HEK293T (cell line): ENCODE measurements around the gene MXD3.

Experiments
- ARNT ChIP-seq: fragments of 450-650 bp; IDR thresholded peaks from 2 replicates; pipeline ENCODE4 v1.6.1; 2017; ENCODE audit warnings: mild to moderate bottlenecking
- BHLHE40 ChIP-seq: fragments of 450-650 bp; IDR thresholded peaks from 2 replicates; pipeline ENCODE4 v1.6.1; 2016; ENCODE audit warnings: mild to moderate bottlenecking, moderate library complexity, borderline replicate concordance
- CTBP1 ChIP-seq: fragments of 450-650 bp; IDR thresholded peaks from 2 replicates; pipeline ENCODE4 v1.6.1; 2016; ENCODE audit warnings: borderline replicate concordance
- ELF4 ChIP-seq: fragments of 450-650 bp; IDR thresholded peaks from 2 replicates; pipeline ENCODE4 v1.6.1; 2017; ENCODE audit warnings: antibody characterized with exemption
- FOXA1 ChIP-seq: fragments of 450-650 bp; IDR thresholded peaks from 2 replicates; pipeline ENCODE4 v1.6.1; 2016; ENCODE audit warnings: mild to moderate bottlenecking
- FOXK2 ChIP-seq: fragments of 450-650 bp; IDR thresholded peaks from 2 replicates; pipeline ENCODE4 v1.6.1; 2016; ENCODE audit warnings: mild to moderate bottlenecking
- FOXM1 ChIP-seq: fragments of 450-650 bp; IDR thresholded peaks from 2 replicates; pipeline ENCODE4 v1.6.1; 2017; ENCODE audit warnings: mild to moderate bottlenecking, borderline replicate concordance
- HDGF ChIP-seq: fragments of 450-650 bp; IDR thresholded peaks from 2 replicates; pipeline ENCODE4 v1.6.1; 2017; ENCODE audit warnings: antibody characterized with exemption, borderline replicate concordance
- LEF1 ChIP-seq: fragments of 450-650 bp; IDR thresholded peaks from 2 replicates; pipeline ENCODE4 v1.6.1; 2017; ENCODE audit warnings: mild to moderate bottlenecking, borderline replicate concordance
- NFRKB ChIP-seq: fragments of 450-650 bp; IDR thresholded peaks from 2 replicates; pipeline ENCODE4 v1.6.1; 2016; ENCODE audit warnings: mild to moderate bottlenecking, moderate library complexity
- PKNOX1 ChIP-seq: fragments of 450-650 bp; IDR thresholded peaks from 2 replicates; pipeline ENCODE4 v1.6.1; 2016
- SP1 ChIP-seq: fragments of 450-650 bp; IDR thresholded peaks from 2 replicates; pipeline ENCODE4 v1.6.1; 2017
- SUZ12 ChIP-seq: fragments of 450-650 bp; IDR thresholded peaks from 2 replicates; pipeline ENCODE4 v1.6.1; 2016; ENCODE audit warnings: mild to moderate bottlenecking
- ZNF384 ChIP-seq: fragments of 450-650 bp; IDR thresholded peaks from 2 replicates; pipeline ENCODE4 v1.6.1; 2016

- TF ChIP-seq SUZ12, result no peak
- TF ChIP-seq ARNT, result no peak
- TF ChIP-seq LEF1, result no peak
- TF ChIP-seq NFRKB, result no peak
- TF ChIP-seq ELF4, result no peak
- no peak for TF ChIP-seq ZNF384
- no peak for TF ChIP-seq BHLHE40
- no peak for TF ChIP-seq FOXA1
- TF ChIP-seq HDGF, result no peak
- no peak for TF ChIP-seq FOXM1
- TF ChIP-seq CTBP1, result no peak
- TF ChIP-seq SP1, result no peak
- TF ChIP-seq FOXK2, result no peak
- no peak for TF ChIP-seq PKNOX1
Observed at GRCh38 chr5:177329883-177330282, 18.2 kb upstream of the MXD3 start.
